ENCODE results near the gene KLHL2. TPM values are rescaled to one million over a fixed set of nuclear protein-coding genes. Genes with fewer than 3 reads are reported as not detected.
"Not testable (repeated sequence)": the region's sequence is repeated elsewhere in the genome, so short reads cannot be mapped to it uniquely, and the experiment has no call there.

The KLHL2 gene, protein sequence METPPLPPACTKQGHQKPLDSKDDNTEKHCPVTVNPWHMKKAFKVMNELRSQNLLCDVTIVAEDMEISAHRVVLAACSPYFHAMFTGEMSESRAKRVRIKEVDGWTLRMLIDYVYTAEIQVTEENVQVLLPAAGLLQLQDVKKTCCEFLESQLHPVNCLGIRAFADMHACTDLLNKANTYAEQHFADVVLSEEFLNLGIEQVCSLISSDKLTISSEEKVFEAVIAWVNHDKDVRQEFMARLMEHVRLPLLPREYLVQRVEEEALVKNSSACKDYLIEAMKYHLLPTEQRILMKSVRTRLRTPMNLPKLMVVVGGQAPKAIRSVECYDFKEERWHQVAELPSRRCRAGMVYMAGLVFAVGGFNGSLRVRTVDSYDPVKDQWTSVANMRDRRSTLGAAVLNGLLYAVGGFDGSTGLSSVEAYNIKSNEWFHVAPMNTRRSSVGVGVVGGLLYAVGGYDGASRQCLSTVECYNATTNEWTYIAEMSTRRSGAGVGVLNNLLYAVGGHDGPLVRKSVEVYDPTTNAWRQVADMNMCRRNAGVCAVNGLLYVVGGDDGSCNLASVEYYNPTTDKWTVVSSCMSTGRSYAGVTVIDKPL
- 5.6 and 11.8 TPM in 2 replicates for total RNA-seq (2014; rRNA removed; shearing (Covaris generic))

DNA sequence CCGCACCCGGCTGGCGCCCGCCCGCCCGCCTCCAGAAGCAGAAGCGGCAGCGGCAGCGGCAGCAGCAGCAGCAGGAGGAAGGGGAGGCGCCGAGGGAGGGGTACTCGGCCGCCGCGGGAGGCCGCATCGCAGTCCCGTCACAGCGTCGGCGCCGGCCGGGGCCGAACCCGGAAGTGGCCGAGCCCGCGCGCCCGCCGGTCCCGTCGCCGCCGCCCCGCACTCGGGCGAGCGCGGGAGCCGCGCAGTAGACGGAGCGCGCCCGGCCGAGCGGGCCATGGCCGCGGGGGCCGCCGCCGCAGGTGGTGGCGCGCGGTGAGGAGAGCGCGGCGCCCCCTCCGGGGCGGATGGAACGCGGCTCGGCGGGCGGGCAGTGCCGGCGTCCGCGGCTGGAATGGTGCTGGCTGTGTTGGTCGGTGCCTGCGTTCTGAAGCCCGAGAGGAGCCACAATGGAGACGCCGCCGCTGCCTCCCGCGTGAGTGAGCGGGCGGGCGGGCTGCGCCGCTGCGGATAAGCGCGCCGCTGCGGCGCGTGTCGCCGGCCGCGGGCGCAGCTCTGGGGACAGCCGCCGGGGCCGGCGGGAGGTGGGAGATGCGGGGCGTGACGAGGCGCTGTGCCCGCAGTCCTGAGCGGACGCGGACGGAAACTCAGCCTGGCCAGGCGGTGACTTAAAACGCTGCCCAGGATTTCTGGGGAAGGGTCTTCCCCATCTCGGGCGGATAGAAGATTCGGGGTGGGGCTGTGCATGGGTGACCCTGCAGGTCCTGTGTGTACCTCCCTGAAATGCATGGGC lies at the start of gene KLHL2:
Gene KLHL2, plus strand, starts transcription at position 131 of the 790 bp plus-strand sequence. Its CDS starts 316 bp downstream, at position 447.
- DNase-seq (ENCODE audit: low read depth), result peak; percentile 73

GRCh38 chr4:165158762-165159161 lies 48.6 kb upstream of the KLHL2 start:
- no peak for DNase-seq (ENCODE audit: low read depth)

DNA sequence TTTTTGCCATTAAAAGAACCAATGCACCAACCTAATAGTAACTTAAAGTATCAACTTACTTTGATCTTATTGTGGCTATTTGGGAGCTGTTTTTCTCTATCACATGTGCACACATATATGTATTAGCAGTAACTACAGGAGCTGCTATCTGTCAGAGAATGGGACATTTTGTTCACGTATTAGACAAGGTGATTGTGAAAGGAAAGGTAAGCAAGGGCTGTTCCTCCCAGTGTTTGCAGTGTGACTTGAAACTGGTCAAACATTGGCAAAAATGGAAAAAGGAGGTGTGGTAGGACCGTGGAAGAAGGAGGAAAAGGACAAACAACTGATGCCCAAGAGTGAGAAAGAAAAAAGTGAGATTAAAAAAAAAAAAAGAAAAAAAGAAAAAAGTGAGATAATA lies 43.1 kb upstream of the KLHL2 start:
- DNase-seq (ENCODE audit: low read depth), result no peak

- not testable (repeated sequence) for DNase-seq (ENCODE audit: low read depth)
Observed at GRCh38 chr4:165166872-165167271, 40.5 kb upstream of the KLHL2 start.

GRCh38 chr4:165167650-165168049 lies 39.7 kb upstream of the KLHL2 start:
- no peak for DNase-seq (ENCODE audit: low read depth)

GRCh38 chr4:165170819-165171218 lies 36.5 kb upstream of the KLHL2 start:
- DNase-seq (ENCODE audit: low read depth), result no peak

DNA sequence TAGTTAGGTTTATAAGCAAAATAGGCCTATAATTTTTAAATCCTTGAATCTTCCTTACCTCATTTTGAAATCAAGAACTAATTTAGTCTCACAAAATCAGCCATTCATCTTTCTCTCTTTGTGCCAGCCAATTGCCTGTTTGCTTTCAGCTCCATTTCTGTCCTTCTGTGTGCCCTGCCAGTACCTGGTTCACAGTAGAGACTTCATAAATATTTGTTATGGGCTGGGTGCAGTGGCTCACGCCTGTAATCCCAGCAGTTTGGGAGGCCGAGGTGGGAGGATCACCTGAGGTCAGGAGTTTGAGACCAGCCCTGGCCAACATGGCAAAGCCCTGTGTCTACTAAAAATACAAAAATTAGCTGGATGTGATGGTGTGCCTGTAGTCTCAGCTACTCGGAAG lies 31.9 kb upstream of the KLHL2 start:
- not testable (repeated sequence) for DNase-seq (ENCODE audit: low read depth)

DNA sequence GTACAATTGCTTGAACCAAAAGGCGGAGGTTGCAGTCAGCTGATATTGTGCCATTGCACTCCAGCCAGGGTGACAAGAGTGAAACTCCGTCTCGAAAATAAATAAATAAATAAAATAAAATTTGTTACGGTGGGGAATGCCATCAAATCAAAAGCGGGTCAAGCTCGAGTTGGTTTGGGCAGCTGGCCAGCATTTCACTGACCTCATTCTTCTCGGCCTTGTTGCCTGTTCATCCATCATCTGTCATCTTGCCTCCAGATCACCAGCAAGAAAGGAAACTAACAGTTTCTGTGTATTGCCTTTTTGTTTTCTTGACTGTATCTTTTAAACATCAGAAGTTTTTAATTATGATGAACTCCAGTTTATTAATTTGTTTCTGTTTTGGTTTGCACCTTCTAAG lies 31.5 kb upstream of the KLHL2 start:
- peak; percentile 6 for DNase-seq (ENCODE audit: low read depth)

DNA sequence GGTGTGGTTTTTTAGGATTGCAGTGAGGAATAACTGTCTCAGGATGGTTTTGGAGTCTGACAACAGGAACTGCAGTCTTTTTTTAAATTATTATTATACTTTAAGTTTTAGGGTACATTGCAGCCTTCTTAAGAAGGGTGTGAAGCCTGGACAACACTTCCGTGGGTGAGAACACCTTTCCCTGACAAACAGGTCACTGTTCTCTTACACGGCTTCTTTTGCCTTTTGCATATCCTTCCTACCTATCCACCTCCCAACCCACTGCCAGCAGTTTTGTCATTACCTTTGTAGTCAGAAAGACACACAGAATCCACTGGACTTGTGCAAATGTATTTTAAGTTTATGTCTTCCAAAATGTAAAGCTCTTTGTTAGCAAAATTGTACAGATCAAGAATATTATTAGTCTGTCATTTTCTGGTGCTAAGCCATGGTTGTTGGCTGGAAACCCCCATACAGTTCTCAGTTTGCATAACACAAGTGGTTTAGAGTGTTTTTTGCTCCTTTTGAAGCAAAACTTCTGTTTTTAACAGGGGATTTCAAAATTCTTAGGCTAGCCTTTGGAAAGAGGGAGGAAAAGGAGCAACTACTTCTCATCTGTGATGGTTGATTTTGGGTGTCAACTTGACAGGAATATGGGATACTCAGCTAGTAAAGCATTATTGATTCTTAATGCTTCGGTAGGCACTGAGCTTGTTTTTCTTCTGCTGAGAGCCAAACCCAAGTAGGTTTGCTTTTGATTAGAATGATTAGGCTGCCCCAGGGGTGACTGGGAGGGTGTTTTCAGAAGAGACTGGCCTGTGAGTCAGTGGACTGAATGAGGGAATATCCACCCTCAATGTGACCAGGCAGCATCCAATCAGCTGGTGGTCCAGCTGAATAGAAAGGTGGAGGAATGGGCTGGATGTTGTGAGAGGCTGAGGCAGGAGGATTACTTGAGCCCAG lies 29.4 kb upstream of the KLHL2 start:
- no peak for DNase-seq (ENCODE audit: low read depth)

- no peak for DNase-seq (ENCODE audit: low read depth)
Observed at GRCh38 chr4:165184220-165184619, 23.1 kb upstream of the KLHL2 start.

- DNase-seq (ENCODE audit: low read depth), result not testable (repeated sequence)
Observed at GRCh38 chr4:165184998-165185397, 22.4 kb upstream of the KLHL2 start.

DNA sequence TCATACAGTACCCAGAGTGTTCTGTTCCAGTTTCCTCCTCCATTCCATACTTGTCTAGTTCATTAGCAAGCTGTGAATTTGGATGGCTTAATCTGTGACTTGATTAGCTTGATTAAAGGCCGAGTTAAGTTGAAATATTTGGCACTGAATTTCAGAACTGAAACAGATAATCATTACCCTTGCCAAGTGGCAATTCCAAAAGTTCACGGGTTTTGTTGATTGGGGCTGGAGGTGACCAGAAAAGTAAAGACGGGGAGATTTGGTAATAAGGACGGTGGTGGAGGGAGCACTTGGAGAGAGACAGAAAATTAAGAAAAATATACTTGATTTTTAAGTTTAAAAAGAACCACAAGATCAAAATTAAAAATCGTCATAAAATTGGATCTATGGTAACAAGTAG lies 21.9 kb upstream of the KLHL2 start:
- DNase-seq (ENCODE audit: low read depth), result no peak

DNA sequence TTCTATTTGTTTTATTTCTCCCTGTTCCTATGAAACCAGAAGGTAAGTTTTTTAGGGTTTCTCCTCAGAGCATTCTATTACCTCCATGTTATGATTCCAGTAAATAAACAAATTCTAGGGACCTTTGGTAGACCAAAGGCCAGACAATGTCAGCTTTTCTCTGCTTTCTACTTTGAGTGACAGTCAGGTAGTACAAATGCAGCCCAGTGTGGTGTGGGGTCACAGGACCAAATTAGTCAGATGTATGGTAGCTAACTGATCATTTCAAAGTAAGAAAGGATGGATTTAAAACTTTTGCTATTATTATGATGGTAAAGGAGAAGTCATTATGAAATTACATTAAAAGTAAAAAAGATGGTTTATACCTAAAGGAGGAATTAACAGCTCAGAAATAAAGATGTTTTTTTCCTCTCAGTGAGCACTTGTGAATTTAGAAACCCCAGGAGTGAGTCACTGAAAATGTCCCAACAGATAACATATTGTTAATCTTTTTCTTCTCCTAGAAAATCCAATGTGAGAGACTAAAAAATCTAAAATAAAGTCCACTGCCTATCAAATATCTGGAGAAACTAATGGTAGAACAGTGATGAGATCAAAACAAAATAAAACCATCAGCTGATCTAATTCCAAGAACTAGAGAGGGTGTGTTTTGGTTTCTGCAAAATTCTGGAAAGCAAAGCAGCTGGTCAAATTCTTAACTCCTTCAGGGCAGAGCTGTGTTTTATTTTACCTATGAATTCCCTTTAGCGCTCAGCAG lies 16.6 kb upstream of the KLHL2 start:
- DNase-seq (ENCODE audit: low read depth), result no peak

DNA sequence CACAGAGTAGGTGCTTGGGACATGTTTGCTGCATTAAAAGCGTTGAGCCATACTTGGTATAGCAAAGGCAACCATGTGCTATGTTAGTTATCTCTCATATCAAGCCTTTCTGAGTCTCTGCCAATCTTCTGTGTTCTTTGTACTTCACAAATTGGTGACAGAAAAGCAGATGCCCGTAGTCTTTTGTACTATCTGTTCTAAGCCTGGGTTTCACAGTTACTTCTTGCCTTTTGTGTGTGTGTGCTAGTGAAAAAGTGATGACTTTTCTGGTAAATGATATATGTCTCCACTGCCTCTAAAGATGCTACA lies 16.1 kb upstream of the KLHL2 start:
- DNase-seq (ENCODE audit: low read depth), result no peak

GRCh38 chr4:165191814-165192499 lies 15.4 kb upstream of the KLHL2 start:
- no peak for DNase-seq (ENCODE audit: low read depth)

DNA sequence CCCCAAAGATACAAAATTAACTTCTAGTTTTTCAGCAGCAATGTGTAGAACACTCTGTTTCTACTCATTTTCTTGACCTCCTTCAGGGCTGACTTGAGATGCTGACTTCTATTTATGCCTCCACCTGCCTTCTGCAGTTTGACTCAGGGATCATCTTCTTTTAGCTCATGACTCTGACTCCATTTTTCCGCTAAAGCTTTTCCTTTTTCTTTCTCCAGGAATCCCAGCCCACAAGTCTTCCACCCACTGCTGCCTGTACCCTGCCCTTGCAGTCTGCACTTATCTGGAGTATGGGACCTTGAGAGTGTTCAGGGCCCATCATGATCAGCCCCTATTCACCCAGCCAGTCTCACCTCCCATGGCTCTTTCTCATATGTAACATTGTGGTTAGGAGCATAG lies 14.9 kb upstream of the KLHL2 start:
- no peak for DNase-seq (ENCODE audit: low read depth)

DNA sequence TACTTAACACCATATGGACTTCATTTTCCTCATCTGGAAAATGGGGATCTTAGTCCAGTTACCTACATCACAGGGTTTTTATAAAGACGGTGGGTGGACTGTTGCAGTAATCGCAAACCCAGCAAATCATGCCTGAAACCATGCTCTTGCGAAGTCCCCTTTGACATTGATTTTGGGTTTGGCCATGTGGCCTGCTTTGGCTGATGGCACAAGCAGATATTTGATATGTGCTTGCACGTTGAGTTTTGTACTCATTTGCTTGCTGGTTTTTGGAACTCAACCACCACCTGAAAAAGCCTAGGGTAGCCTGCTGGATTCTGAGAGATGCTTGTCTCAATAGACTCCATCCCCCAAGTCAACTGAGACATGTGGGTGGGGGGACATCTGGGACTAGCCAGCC lies 14.4 kb upstream of the KLHL2 start:
- DNase-seq (ENCODE audit: low read depth), result no peak

GRCh38 chr4:165194368-165194767 lies 13.0 kb upstream of the KLHL2 start:
- no peak for DNase-seq (ENCODE audit: low read depth)

DNA sequence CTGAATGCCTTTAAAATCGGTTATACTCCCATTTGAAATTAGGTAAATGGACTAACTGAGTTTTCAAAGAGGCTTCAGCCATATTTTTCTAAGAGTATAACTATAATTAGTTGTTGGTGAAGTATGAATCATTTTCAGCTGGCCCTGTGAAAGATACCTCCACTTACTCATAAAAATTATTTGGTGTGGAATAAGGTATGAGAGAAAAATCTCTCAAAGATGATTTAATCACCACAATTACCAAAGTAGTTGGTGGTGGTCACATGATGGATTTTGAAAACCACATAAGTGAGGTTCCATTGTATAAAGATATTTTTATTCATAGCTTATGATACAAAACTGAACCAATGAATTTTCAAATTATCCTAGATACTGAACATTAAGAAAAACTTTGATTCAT lies 9.0 kb upstream of the KLHL2 start:
- DNase-seq (ENCODE audit: low read depth), result no peak

DNA sequence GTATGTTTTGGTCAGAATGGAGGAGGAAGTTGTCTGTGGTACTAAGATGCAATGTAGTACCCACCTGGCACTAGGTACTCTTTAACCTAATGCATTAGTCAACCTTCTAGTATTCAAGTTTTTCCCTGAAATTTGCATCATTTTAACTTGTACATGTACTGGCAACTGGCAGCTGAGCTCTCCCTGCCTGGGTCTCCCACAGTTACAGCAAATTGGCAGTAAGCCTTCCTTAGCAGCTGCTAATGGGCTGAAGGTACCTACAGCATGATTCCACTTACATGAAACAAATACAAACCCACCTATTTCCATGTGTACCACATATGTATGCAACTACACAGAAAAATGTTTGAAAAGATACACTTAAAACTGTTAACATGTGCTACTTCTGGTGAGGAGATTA lies 8.1 kb upstream of the KLHL2 start:
- no peak for DNase-seq (ENCODE audit: low read depth)
